ENCODE measurements around the gene FBXW7.

Gene FBXW7

GRCh38 chr4:152528060-152528459 lies 7.8 kb downstream of the FBXW7 start:
- no peak for DNase-seq (ENCODE audit: low read depth)
- TF ChIP-seq MAX (IDR thresholded peaks at IDR 0.05; ENCODE audit: low read depth, low read length) (no peak), POLR2A (IDR thresholded peaks at IDR 0.05; ENCODE audit: extremely low read depth, insufficient read length) (no peak), CTCF (IDR thresholded peaks at IDR 0.05; ENCODE audit: low read depth, low read length) (no peak), MYC (IDR thresholded peaks at IDR 0.05; ENCODE audit: low read depth, low read length) (no peak)
- no peak overlapping the region for H3K4me3 ChIP-seq (ENCODE audit: low read depth, low read length)

GRCh38 chr4:152525878-152526277 lies 10.0 kb downstream of the FBXW7 start:
- H3K4me3 ChIP-seq (ENCODE audit: low read depth, low read length): no peak overlapping the region
- no peak for DNase-seq (ENCODE audit: low read depth)
- TF ChIP-seq MYC (IDR thresholded peaks at IDR 0.05; ENCODE audit: low read depth, low read length): no peak
- no peak for TF ChIP-seq MAX (IDR thresholded peaks at IDR 0.05; ENCODE audit: low read depth, low read length)
- TF ChIP-seq POLR2A (IDR thresholded peaks at IDR 0.05; ENCODE audit: extremely low read depth, insufficient read length): no peak
- TF ChIP-seq CTCF (IDR thresholded peaks at IDR 0.05; ENCODE audit: low read depth, low read length): no peak

GRCh38 chr4:152524427-152524826 lies 11.5 kb downstream of the FBXW7 start:
- DNase-seq (ENCODE audit: low read depth): no peak
- TF ChIP-seq MYC (IDR thresholded peaks at IDR 0.05; ENCODE audit: low read depth, low read length) (no peak), CTCF (IDR thresholded peaks at IDR 0.05; ENCODE audit: low read depth, low read length) (no peak), MAX (IDR thresholded peaks at IDR 0.05; ENCODE audit: low read depth, low read length) (no peak), POLR2A (IDR thresholded peaks at IDR 0.05; ENCODE audit: extremely low read depth, insufficient read length) (no peak)
- H3K4me3 ChIP-seq (ENCODE audit: low read depth, low read length): no peak overlapping the region

- DNase-seq (ENCODE audit: low read depth): no peak
- no peak overlapping the region for H3K4me3 ChIP-seq (ENCODE audit: low read depth, low read length)
- no peak for TF ChIP-seq MAX (IDR thresholded peaks at IDR 0.05; ENCODE audit: low read depth, low read length)
- no peak for TF ChIP-seq CTCF (IDR thresholded peaks at IDR 0.05; ENCODE audit: low read depth, low read length)
- TF ChIP-seq POLR2A (IDR thresholded peaks at IDR 0.05; ENCODE audit: extremely low read depth, insufficient read length): no peak
- no peak for TF ChIP-seq MYC (IDR thresholded peaks at IDR 0.05; ENCODE audit: low read depth, low read length)
Observed at GRCh38 chr4:152523731-152524130, 12.2 kb downstream of the FBXW7 start.

GRCh38 chr4:152522754-152523153 lies 13.1 kb downstream of the FBXW7 start:
- DNase-seq (ENCODE audit: low read depth): no peak
- TF ChIP-seq MAX (IDR thresholded peaks at IDR 0.05; ENCODE audit: low read depth, low read length): no peak
- TF ChIP-seq MYC (IDR thresholded peaks at IDR 0.05; ENCODE audit: low read depth, low read length): no peak
- no peak for TF ChIP-seq POLR2A (IDR thresholded peaks at IDR 0.05; ENCODE audit: extremely low read depth, insufficient read length)
- TF ChIP-seq CTCF (IDR thresholded peaks at IDR 0.05; ENCODE audit: low read depth, low read length): no peak
- no peak overlapping the region for H3K4me3 ChIP-seq (ENCODE audit: low read depth, low read length)

GRCh38 chr4:152522245-152522644 lies 13.6 kb downstream of the FBXW7 start:
- no peak for TF ChIP-seq MYC (IDR thresholded peaks at IDR 0.05; ENCODE audit: low read depth, low read length)
- TF ChIP-seq POLR2A (IDR thresholded peaks at IDR 0.05; ENCODE audit: extremely low read depth, insufficient read length): no peak
- TF ChIP-seq MAX (IDR thresholded peaks at IDR 0.05; ENCODE audit: low read depth, low read length): no peak
- no peak for TF ChIP-seq CTCF (IDR thresholded peaks at IDR 0.05; ENCODE audit: low read depth, low read length)
- H3K4me3 ChIP-seq (ENCODE audit: low read depth, low read length): no peak overlapping the region
- DNase-seq (ENCODE audit: low read depth): no peak

All from NB4 (cell line).